ENCODE data around the gene APLP1. TPM values are rescaled to one million over a fixed set of nuclear protein-coding genes. Genes with fewer than 3 reads are reported as not detected.

The APLP1 gene
- total RNA-seq, 1 donor from 2014 or later: 618 TPM

DNA sequence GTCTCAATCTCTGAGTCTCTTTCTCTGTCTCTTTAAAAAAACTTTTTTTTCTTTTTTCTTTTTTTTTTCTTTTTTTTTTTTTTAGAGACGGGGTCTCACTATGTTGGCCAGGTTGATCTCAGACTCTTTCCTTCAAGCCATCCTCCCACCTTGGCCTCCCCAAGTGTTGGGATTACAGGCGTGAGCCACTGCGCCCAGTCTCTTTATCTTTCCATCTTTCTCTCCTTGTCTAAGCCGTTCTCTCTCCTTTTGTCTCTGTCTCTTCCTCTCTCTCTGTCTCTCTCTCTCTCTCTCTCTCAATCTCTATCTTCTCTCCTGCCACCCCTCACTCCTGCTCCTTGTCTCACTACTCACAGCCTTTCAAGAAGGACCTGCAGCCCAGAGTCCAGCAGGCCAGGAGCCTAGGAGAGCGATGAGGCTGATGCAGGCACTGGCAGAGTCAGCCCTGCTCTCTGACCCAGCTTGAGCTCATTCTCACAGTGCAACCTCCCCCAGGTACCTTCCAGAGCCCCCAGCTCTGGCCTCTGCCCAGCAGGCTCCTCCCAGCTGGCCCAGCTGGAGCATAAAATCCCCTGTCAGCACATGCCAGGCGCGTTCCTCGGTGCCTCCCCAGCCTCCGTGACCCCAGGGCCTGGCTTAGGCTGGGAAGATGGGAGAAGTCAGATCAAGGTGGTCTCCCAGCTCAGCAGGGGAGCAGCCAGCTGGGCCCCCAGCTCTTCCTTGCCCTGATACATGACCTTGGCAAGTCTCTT, 16.2 kb upstream of the APLP1 start, which contains the start of gene NPHS1:
TSS of gene NPHS1 (minus strand) at position 476 of the 752 bp plus-strand sequence. CDS start 667 bp downstream, outside the sequence.
- no peaks in the 10 kb centered on the region for H3K36me3 Mint-ChIP-seq (ENCODE audit: unreplicated experiment)
- DNase-seq: no peak
- peak within 1 kb of the TSS; percentile 48 for H3K4me3 Mint-ChIP-seq (ENCODE audit: unreplicated experiment)

DNA sequence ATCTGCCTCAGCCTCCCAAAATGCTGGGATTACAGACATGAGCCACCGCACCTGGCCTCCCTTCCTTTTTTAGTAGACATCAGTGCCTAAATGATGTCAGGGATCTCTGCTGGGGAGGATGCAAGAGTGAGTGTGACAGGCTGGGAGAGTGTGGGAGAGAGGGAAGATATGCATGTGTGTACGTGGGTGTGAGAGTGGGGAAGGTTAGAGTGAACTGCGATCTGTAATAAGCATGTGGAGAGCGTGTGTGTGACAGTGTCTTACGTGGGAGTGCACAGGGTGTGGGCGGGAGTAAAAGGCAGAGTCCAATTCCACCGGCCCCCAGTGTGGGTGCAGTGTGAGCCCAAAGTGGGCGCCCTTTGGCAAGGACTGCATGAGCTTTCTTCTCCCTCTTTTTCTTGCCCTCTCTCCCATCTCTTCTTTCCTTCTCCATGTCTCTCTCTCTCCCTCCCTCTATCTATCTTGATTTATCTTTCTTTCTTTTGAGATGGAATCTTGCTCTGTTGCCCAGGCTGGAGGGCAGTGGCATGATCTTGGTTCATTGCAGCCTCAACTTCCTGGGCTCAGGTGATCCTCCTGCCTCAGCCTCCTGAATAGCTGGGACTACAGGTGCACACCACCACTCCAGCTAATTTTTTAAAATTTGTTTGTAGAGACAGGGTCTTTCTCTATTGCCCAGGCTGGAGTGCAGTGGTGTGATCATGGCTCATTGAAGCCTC, 15.2 kb upstream of the APLP1 start:
- H3K27me3 Mint-ChIP-seq (ENCODE audit: unreplicated experiment): peaks cover 15% of the 10 kb centered on the region
- H3K4me3 Mint-ChIP-seq (ENCODE audit: unreplicated experiment): peak overlapping the region; percentile 48
- H3K9me3 Mint-ChIP-seq (ENCODE audit: unreplicated experiment): peaks cover 14% of the 10 kb centered on the region
- H3K27ac Mint-ChIP-seq (ENCODE audit: unreplicated experiment): peak overlapping the region; percentile 73
- H3K4me1 Mint-ChIP-seq (ENCODE audit: low read depth, unreplicated experiment): peaks cover 30% of the 10 kb centered on the region
- no peaks in the 10 kb centered on the region for H3K36me3 Mint-ChIP-seq (ENCODE audit: unreplicated experiment)
- DNase-seq: no peak
- TF ChIP-seq CTCF (IDR thresholded peaks at IDR 0.05; ENCODE audit: partially characterized antibody, unreplicated experiment): no peak

More for the DNA sequence above, 16.2 kb upstream of the APLP1 start, which contains the start of gene NPHS1:
- peak within 1 kb of the TSS; percentile 73 for H3K27ac Mint-ChIP-seq (ENCODE audit: unreplicated experiment)
- peaks cover 13% of the 10 kb centered on the region for H3K27me3 Mint-ChIP-seq (ENCODE audit: unreplicated experiment)
- peaks cover 15% of the 10 kb centered on the region for H3K9me3 Mint-ChIP-seq (ENCODE audit: unreplicated experiment)
- peaks cover 28% of the 10 kb centered on the region for H3K4me1 Mint-ChIP-seq (ENCODE audit: low read depth, unreplicated experiment)
- no peak for TF ChIP-seq CTCF (IDR thresholded peaks at IDR 0.05; ENCODE audit: partially characterized antibody, unreplicated experiment)

DNA sequence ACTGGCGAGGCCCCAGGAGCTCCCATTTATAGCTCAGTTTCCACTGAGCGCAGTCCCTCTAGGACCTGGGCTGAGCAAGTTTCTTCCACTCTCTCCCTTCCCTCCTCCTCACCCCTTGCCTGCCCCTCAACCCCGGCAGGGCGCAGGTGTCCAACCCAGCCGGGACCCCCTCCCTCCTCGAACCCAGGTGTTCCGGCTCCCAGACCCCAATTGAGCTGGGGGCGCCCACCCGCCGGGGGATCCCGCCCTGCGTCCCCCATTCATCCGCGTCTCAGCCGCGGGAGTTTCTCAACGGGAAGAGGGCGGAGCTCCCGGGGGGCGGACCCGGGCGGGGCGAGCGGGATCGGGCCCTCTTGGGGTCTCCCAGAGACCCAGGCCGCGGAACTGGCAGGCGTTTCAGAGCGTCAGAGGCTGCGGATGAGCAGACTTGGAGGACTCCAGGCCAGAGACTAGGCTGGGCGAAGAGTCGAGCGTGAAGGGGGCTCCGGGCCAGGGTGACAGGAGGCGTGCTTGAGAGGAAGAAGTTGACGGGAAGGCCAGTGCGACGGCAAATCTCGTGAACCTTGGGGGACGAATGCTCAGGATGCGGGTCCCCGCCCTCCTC, 11.7 kb upstream of the APLP1 start, which contains the start of gene KIRREL2:
TSS of gene KIRREL2 (plus strand) at position 366 of the 604 bp plus-strand sequence. CDS start at position 575, 209 bp downstream.
- Mint-ChIP-seq H3K4me1 (ENCODE audit: low read depth, unreplicated experiment) (peaks cover 39% of the 10 kb centered on the region), H3K27ac (ENCODE audit: unreplicated experiment) (peak within 1 kb of the TSS; percentile 94), H3K9me3 (ENCODE audit: unreplicated experiment) (peaks cover 14% of the 10 kb centered on the region), H3K27me3 (ENCODE audit: unreplicated experiment) (peaks cover 21% of the 10 kb centered on the region), H3K4me3 (ENCODE audit: unreplicated experiment) (peak within 1 kb of the TSS; percentile 94), H3K36me3 (ENCODE audit: unreplicated experiment) (no peaks in the 10 kb centered on the region)
- DNase-seq: peak; percentile 85
- no peak for TF ChIP-seq CTCF (IDR thresholded peaks at IDR 0.05; ENCODE audit: partially characterized antibody, unreplicated experiment)

GRCh38 chr19:35858311-35858710, 10.1 kb upstream of the APLP1 start:
- Mint-ChIP-seq H3K9me3 (ENCODE audit: unreplicated experiment) (peaks cover 15% of the 10 kb centered on the region), H3K27ac (ENCODE audit: unreplicated experiment) (no peak overlapping the region), H3K4me1 (ENCODE audit: low read depth, unreplicated experiment) (peaks cover 26% of the 10 kb centered on the region), H3K4me3 (ENCODE audit: unreplicated experiment) (peak overlapping the region; percentile 94), H3K36me3 (ENCODE audit: unreplicated experiment) (no peaks in the 10 kb centered on the region), H3K27me3 (ENCODE audit: unreplicated experiment) (peaks cover 21% of the 10 kb centered on the region)
- no peak for TF ChIP-seq CTCF (IDR thresholded peaks at IDR 0.05; ENCODE audit: partially characterized antibody, unreplicated experiment)
- no peak for DNase-seq

All from glutamatergic neuron (in vitro differentiated cells).